GM23338 (cell line): Measurements from ENCODE around the gene DCAF11. TPM values are rescaled to one million over a fixed set of nuclear protein-coding genes. Genes with fewer than 3 reads are reported as not detected.

Experiments used
- ATAC-seq: fragments of 200-7000 bp; cut with Tn5 transposase; 3 replicates; pipeline ENCODE4 v1.9.1; 2020
- DNase-seq: peaks from one replicate; pipeline ENCODE4 v3.0.0-alpha.2; 2015; ENCODE audit warnings: low spot score
- H2AFZ ChIP-seq: fragments of 200-600 bp; sonication (generic); 2 replicates; pipeline ENCODE4 v1.8.0; 2016; ENCODE audit warnings: antibody characterized with exemption, mild to moderate bottlenecking, moderate library complexity
- H3F3A ChIP-seq: fragments of 200-600 bp; sonication (generic); replicated peaks from 2 replicates; pipeline ENCODE4 v1.8.0; 2017; ENCODE audit warnings: antibody characterized with exemption, mixed run types, low read depth
- H3K27ac ChIP-seq: fragments of 200-600 bp; sonication (generic); 2 replicates; pipeline ENCODE4 v1.6.1; 2016; ENCODE audit warnings: low read depth
- H3K27me3 ChIP-seq: fragments of 200-600 bp; sonication (generic); 2 replicates; pipeline ENCODE4 v1.8.0; 2016; ENCODE audit warnings: mild to moderate bottlenecking, mixed run types, moderate library complexity; ENCODE audit not compliant: insufficient read depth
- H3K36me3 ChIP-seq: fragments of 200-600 bp; sonication (generic); 2 replicates; pipeline ENCODE4 v1.8.0; 2016; ENCODE audit warnings: mild to moderate bottlenecking; ENCODE audit not compliant: insufficient read depth
- H3K4me1 ChIP-seq: fragments of 200-600 bp; sonication (generic); 2 replicates; pipeline ENCODE4 v1.8.0; 2016; ENCODE audit warnings: mild to moderate bottlenecking, moderate library complexity; ENCODE audit not compliant: insufficient read depth
- H3K4me2 ChIP-seq: fragments of 200-600 bp; sonication (generic); 2 replicates; pipeline ENCODE4 v1.7.1; 2017; ENCODE audit warnings: mixed run types
- H3K4me3 ChIP-seq: fragments of 200-600 bp; sonication (generic); 2 replicates; pipeline ENCODE4 v1.6.1; 2016; ENCODE audit warnings: mixed run types
- H3K79me2 ChIP-seq: fragments of 200-600 bp; sonication (generic); replicated peaks from 2 replicates; pipeline ENCODE4 v1.8.0; 2017; ENCODE audit warnings: mild to moderate bottlenecking; ENCODE audit not compliant: insufficient read depth
- H3K9me2 ChIP-seq: fragments of 200-600 bp; sonication (generic); 2 replicates; pipeline ENCODE4 v1.8.0; 2017; ENCODE audit not compliant: insufficient read depth
- H4K20me1 ChIP-seq: fragments of 200-600 bp; sonication (generic); replicated peaks from 2 replicates; pipeline ENCODE4 v1.8.0; 2017; ENCODE audit warnings: mild to moderate bottlenecking; ENCODE audit not compliant: insufficient read depth
- H3K27ac Mint-ChIP-seq: 2 replicates; pipeline ENCODE4 v1.8.0; 2020; ENCODE audit warnings: inconsistent platforms, mild to moderate bottlenecking, moderate library complexity, mixed read lengths
- H3K27me3 Mint-ChIP-seq: 3 replicates; pipeline ENCODE4 v1.8.0; 2022; ENCODE audit warnings: low read depth, mild to moderate bottlenecking, moderate library complexity, mixed read lengths, inconsistent platforms; ENCODE audit not compliant: insufficient read depth, poor library complexity
- H3K36me3 Mint-ChIP-seq: 3 replicates; pipeline ENCODE4 v1.8.0; 2021; ENCODE audit warnings: low read depth, mild to moderate bottlenecking, inconsistent platforms, moderate library complexity, mixed read lengths
- H3K4me1 Mint-ChIP-seq: 3 replicates; pipeline ENCODE4 v1.8.0; 2020; ENCODE audit warnings: mild to moderate bottlenecking, inconsistent platforms, mixed read lengths
- H3K4me3 Mint-ChIP-seq: 3 replicates; pipeline ENCODE4 v1.8.0; 2021; ENCODE audit warnings: moderate library complexity, mild to moderate bottlenecking, inconsistent platforms, mixed read lengths
- H3K9me3 Mint-ChIP-seq: 3 replicates; pipeline ENCODE4 v1.8.0; 2020; ENCODE audit warnings: moderate library complexity, mild to moderate bottlenecking, inconsistent platforms, mixed read lengths
- CREB1 ChIP-seq: fragments of 250-450 bp; sonication (Bioruptor Pico); IDR thresholded peaks from 2 replicates; pipeline ENCODE4 v1.5.0; 2020; ENCODE audit warnings: low read depth, mild to moderate bottlenecking, moderate library complexity
- EZH2 ChIP-seq: fragments of 200-600 bp; sonication (generic); IDR thresholded peaks from one replicate; pipeline ENCODE4 v1.8.0; 2017; ENCODE audit warnings: antibody characterized with exemption, mild to moderate bottlenecking, low read depth; ENCODE audit not compliant: unreplicated experiment
- EZH2phosphoT487 ChIP-seq: fragments of 200-600 bp; sonication (generic); IDR thresholded peaks from one replicate; pipeline ENCODE4 v1.8.1; 2018; ENCODE audit warnings: antibody characterized with exemption; ENCODE audit not compliant: unreplicated experiment
- JUNB ChIP-seq: IDR thresholded peaks from one replicate; pipeline ENCODE4 v1.6.1; 2016; ENCODE audit warnings: antibody characterized with exemption; ENCODE audit not compliant: unreplicated experiment
- STAT1 ChIP-seq: IDR thresholded peaks from one replicate; pipeline ENCODE4 v1.6.1; 2016; ENCODE audit warnings: antibody characterized with exemption; ENCODE audit not compliant: unreplicated experiment
- ZNF331 ChIP-seq: fragments of 250-450 bp; sonication (Bioruptor Pico); IDR thresholded peaks from 2 replicates; pipeline ENCODE4 v1.5.0; 2020; ENCODE audit warnings: low read depth, mild to moderate bottlenecking, moderate library complexity
- ZNF462 ChIP-seq: fragments of 250-450 bp; sonication (Bioruptor Pico); IDR thresholded peaks from 2 replicates; pipeline ENCODE4 v1.5.0; 2020; ENCODE audit warnings: mild to moderate bottlenecking, moderate library complexity
- polyA plus RNA-seq: library from polyadenylated mRNA; unstranded; fragments of >200 nt; fragmentation: Nextera tagmentation; extraction: Ambion mirVana; gene quantifications from 2 replicates; pipeline ENCODE4 v1.2.1, GENCODE V29; 2016
- total RNA-seq: library from RNA; depleted of rRNA; stranded (reverse); fragments of >200 nt; shearing (Covaris generic); gene quantifications from 2 replicates; pipeline ENCODE4 v1.2.3, GENCODE V29; 2014
- TF ChIP-seq, protein P1 (sequence below), 2 experiments: fragments of 200-600 bp in 1 of 2; sonication (generic) in 1 of 2; conservative IDR thresholded peaks; 2 replicates each; pipeline versions ENCODE4 v1.5.1 to v1.6.1; 2016 to 2017; ENCODE audit warnings: antibody characterized with exemption in 2 of 2, low read depth in 2 of 2, mild to moderate bottlenecking in 2 of 2, moderate library complexity in 1 of 2
- TF ChIP-seq, protein P2 (sequence below): IDR thresholded peaks from 2 replicates; pipeline ENCODE4 v1.6.1; 2016; ENCODE audit warnings: antibody characterized with exemption
- TF ChIP-seq, protein P3 (sequence below): IDR thresholded peaks from one replicate; pipeline ENCODE4 v1.6.1; 2018; ENCODE audit warnings: antibody characterized with exemption; ENCODE audit not compliant: unreplicated experiment

DCAF11 gene
- total and polyA plus RNA-seq, 2 experiments from 2014 or later: 18.6 to 93.2 TPM

- TF ChIP-seq, protein P1, sequence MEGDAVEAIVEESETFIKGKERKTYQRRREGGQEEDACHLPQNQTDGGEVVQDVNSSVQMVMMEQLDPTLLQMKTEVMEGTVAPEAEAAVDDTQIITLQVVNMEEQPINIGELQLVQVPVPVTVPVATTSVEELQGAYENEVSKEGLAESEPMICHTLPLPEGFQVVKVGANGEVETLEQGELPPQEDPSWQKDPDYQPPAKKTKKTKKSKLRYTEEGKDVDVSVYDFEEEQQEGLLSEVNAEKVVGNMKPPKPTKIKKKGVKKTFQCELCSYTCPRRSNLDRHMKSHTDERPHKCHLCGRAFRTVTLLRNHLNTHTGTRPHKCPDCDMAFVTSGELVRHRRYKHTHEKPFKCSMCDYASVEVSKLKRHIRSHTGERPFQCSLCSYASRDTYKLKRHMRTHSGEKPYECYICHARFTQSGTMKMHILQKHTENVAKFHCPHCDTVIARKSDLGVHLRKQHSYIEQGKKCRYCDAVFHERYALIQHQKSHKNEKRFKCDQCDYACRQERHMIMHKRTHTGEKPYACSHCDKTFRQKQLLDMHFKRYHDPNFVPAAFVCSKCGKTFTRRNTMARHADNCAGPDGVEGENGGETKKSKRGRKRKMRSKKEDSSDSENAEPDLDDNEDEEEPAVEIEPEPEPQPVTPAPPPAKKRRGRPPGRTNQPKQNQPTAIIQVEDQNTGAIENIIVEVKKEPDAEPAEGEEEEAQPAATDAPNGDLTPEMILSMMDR (conservative IDR thresholded peaks at IDR 0.05; ENCODE audit: low read depth in 2 of 2): no peak
These were observed 33.3 kb downstream of the DCAF11 start (continued) for GRCh38 chr14:24147761-24148428.

- Histone ChIP-seq H3K4me3 (no peak overlapping the region), H3K9me2 (no peaks in the 10 kb centered on the region), H2AFZ (no peak overlapping the region), H4K20me1 (peaks cover 7% of the 10 kb centered on the region; the same call in 1 of the 2 replicates), H3K27me3 (no peaks in the 10 kb centered on the region), H3K4me2 (no peak overlapping the region), H3K27ac (no peak overlapping the region), H3K79me2 (peaks cover 38% of the 10 kb centered on the region), H3F3A (no peaks in the 10 kb centered on the region), H3K4me1 (peaks cover 12% of the 10 kb centered on the region), H3K36me3 (peaks cover 31% of the 10 kb centered on the region)
- no peaks in the 10 kb centered on the region; the same call in 2 of the 3 replicates for H3K9me3 Mint-ChIP-seq
- H3K36me3 Mint-ChIP-seq: peaks cover 61% of the 10 kb centered on the region
- DNase-seq (no peak), ATAC-seq (no peak)
- peaks cover 21% of the 10 kb centered on the region for H3K4me1 Mint-ChIP-seq
- H3K4me3 Mint-ChIP-seq: peak overlapping the region; percentile 99; the same call in 2 of the 3 replicates
- peaks cover 11% of the 10 kb centered on the region for H3K27me3 Mint-ChIP-seq
- H3K27ac Mint-ChIP-seq: no peak overlapping the region
- TF ChIP-seq STAT1 (no peak), EZH2phosphoT487 (no peak), EZH2 (no peak), CREB1 (CRISPR knock-in tag) (no peak), JUNB (no peak), ZNF331 (no peak), ZNF462 (CRISPR knock-in tag) (no peak)
- TF ChIP-seq, protein P2, sequence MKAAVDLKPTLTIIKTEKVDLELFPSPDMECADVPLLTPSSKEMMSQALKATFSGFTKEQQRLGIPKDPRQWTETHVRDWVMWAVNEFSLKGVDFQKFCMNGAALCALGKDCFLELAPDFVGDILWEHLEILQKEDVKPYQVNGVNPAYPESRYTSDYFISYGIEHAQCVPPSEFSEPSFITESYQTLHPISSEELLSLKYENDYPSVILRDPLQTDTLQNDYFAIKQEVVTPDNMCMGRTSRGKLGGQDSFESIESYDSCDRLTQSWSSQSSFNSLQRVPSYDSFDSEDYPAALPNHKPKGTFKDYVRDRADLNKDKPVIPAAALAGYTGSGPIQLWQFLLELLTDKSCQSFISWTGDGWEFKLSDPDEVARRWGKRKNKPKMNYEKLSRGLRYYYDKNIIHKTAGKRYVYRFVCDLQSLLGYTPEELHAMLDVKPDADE: no peak
- TF ChIP-seq, protein P3, sequence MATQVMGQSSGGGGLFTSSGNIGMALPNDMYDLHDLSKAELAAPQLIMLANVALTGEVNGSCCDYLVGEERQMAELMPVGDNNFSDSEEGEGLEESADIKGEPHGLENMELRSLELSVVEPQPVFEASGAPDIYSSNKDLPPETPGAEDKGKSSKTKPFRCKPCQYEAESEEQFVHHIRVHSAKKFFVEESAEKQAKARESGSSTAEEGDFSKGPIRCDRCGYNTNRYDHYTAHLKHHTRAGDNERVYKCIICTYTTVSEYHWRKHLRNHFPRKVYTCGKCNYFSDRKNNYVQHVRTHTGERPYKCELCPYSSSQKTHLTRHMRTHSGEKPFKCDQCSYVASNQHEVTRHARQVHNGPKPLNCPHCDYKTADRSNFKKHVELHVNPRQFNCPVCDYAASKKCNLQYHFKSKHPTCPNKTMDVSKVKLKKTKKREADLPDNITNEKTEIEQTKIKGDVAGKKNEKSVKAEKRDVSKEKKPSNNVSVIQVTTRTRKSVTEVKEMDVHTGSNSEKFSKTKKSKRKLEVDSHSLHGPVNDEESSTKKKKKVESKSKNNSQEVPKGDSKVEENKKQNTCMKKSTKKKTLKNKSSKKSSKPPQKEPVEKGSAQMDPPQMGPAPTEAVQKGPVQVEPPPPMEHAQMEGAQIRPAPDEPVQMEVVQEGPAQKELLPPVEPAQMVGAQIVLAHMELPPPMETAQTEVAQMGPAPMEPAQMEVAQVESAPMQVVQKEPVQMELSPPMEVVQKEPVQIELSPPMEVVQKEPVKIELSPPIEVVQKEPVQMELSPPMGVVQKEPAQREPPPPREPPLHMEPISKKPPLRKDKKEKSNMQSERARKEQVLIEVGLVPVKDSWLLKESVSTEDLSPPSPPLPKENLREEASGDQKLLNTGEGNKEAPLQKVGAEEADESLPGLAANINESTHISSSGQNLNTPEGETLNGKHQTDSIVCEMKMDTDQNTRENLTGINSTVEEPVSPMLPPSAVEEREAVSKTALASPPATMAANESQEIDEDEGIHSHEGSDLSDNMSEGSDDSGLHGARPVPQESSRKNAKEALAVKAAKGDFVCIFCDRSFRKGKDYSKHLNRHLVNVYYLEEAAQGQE: no peak
These were observed 34.9 kb downstream of the DCAF11 start for GRCh38 chr14:24149302-24149969.
